Left kidney (tissue), 2 donors: ENCODE measurements around the gene ACADM. TPM values are rescaled to one million over a fixed set of nuclear protein-coding genes. Genes with fewer than 3 reads are reported as not detected.
"Not testable (repeated sequence)": the region's sequence is repeated elsewhere in the genome, so short reads cannot be mapped to it uniquely, and the experiment has no call there.

Experiments used
- DNase-seq: peaks from one replicate; pipeline ENCODE4 v3.0.0-alpha.2; 2013
- polyA plus RNA-seq: library from polyadenylated mRNA; unstranded; fragments of 120-200 nt; gene quantifications from one replicate; pipeline ENCODE4 v1.2.1, GENCODE V29; 2013; ENCODE audit not compliant: insufficient read length

The ACADM gene
- polyA plus RNA-seq, 1 donor, result 147 TPM

DNA sequence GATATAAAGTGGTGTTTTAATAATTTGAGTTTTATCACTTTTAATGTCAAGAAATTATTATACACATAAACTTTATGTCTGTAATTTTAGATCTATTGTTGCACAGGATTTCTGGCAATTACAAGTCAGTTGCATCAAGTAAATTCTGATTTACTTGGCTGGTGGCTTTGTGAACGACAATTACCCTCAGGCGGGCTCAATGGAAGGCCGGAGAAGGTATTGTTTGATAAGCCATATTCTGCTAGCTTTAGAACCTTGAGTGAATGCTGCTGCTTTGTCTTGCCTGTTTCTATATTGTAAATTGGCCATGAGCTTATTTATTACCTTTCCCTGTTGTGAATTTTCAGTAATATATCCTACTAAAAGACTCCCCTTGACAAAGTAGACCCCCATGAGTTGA, 67.6 kb downstream of the ACADM start:
- DNase-seq, result no peak

DNA sequence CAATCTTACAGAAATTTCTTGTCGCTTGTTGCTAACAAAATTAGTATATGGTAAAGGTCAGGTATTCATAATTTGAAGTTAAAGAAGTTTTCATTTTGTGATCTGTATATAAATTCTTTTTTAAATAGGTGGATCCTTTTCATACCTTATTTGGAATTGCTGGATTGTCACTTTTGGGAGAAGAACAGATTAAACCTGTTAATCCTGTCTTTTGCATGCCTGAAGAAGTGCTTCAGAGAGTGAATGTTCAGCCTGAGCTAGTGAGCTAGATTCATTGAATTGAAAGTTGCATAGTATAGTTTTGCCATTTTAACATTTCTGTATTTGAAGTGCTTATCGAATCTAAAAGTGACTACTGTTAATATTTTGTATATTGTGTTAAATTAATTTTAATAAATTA, 69.9 kb downstream of the ACADM start:
- DNase-seq, result no peak

DNA sequence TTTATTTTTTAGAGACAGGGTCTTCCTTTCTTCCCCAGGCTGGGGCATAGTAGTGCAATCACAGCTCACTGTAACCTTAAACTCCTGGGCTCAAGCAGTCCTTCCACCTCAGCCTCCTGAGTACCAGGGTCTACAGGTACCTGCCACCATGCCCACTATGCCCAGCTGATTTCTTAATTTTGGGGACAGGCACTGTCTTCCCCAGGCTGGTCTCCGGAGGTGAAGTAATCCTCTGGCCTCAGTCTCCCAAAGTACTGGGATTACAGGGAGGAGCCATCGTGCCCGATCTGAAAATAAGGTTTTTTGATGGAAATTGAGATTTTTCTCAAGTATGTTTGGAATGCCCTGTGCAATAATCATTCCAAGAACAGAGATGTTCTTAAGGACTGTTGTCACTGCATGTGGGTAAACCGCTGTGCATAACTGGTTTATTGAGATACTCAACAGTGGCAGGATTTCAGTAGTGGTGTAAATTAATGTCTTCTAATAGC, 71.2 kb downstream of the ACADM start:
- DNase-seq, result no peak

DNA sequence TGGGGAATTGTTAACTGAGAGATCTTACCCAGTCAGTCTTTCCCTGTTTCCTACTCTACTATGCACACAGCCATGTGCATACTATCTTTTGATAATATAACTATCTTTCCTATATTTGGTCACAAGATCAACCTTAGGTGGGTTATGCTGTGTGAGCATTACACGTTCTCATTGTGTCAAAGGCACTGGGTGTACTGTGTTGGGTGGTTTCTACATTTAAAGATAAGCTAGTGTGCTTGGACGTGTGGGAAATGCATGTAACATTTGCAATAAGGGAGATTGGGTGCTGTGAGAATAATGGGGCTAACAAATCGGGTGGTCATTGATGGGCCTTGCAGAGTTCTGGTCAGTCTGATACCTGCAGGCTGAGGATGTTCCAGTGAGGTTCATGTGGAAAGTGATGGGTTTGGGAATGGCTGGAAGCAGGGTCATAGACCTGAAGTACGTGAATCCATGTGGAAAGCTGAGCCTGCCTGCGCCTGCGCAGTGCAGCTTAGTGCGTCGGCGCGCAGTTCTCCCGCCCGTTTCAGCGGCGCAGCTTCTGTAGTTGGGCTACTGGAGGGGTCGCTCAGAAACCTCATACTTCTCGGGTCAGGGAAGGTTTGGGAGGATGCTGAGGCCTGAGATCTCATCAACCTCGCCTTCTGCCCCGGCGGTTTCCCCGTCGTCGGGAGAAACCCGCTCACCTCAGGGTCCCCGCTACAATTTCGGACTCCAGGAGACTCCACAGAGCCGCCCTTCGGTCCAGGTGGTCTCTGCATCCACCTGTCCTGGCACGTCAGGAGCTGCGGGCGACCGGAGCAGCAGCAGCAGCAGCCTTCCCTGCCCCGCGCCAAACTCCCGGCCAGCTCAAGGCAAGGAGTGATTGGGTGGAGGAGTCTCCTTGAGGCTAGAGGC, 72.1 kb downstream of the ACADM start, which contains the start of gene MSH4:
MSH4 (plus strand) TSS at position 507 of the 897 bp plus-strand sequence; CDS start at position 611, 104 bp downstream.
- no peak for DNase-seq

DNA sequence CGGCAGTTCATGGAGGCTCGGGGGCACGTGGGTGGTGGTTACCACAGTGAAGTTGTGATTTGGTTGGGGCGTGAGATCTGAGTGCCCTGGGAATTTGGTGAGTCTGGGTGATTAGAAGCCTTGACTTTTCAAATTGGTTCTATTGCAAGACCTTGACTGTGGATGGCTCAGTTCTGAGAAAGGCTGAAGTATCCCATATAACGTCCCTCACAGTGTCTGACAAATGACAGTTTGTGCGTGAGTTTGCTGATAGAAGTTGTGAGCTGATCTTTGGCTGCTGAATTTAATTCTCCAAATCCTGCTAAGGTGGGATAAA, 72.7 kb downstream of the ACADM start:
- DNase-seq, result no peak

DNA sequence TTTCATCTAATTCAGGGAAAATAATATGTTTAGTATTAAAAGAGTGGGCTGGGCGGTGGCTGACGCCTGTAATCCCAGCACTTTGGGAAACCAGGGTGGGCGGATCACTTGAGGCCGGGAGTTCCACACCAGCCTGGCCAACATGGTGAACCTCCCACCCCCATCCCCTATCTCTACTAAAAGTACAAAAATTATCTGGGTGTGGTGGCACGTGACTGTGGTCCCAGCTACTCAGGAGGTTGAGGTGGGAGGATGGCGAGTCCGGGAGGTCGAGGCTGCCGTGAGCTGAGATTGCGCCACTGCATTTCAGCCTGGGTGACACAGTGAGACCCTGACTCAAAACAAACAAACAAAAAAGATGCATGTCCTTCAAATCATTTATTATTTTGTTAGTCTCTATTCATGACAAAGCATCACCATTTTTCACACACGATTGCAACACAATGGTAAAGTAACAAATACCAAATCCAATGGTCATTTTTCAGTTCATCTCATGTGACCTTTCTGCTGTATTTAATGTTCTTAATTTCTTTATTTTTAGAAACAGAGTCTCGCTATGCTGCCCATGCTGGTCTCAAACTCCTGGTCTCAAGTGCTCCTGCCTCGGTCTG, 73.2 kb downstream of the ACADM start:
- no peak for DNase-seq

DNA sequence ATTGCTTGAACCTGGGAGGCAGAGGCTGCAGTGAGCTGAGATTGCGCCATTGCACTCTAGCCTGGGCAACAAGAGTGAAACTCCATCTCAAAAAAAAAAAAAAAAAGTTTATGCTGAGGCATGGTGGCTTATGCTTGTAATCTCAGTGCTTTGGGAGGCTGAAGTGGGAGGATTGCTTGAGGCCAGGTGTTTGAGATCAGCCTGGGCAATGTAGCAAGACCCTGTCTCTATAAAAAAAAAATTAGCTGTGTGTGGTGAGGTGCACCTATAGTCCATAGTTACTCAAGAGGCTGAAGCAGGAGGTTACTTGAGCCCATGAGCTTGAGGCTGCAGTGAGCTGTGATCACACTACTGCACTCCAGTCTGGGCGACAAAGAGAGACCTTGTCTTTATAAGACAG, 77.0 kb downstream of the ACADM start:
- not testable (repeated sequence) for DNase-seq

DNA sequence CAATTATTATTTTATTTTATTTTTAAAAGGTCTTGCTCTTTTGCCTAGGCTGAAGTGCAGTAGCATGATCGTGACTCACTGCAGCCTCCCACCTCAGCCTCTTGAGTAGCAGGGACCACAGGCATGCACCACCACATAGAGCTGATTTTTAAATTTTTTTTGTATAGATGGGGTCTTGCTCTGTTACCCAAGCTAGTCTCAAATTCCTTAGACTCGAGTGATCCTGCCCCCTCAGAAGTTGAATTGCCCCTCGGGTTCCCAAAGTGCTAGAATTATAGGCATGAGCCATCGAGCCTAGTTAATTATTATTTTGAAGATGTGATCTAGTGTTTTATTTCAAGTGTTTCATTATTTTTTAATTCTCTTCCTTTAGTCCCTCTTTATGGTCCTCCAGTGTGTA, 84.4 kb downstream of the ACADM start:
- DNase-seq, result no peak

DNA sequence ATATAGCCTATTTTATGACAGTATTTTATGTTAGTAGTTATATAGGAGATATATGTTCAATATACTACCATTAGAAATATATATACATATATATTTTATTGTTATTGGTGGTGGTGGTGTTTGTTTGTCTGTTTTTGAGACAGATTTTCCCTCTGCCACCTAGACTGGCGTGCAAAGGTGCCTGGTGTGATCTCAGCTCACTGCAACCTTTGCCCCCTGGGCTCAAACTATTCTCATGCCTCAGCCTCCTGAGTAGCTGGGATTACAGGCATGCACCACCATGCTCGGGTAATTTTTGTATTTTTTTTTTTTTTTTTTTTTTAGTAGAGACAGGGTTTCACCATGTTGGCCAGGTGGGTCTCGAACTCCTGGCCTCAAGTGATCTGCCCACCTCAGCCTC, 85.6 kb downstream of the ACADM start:
- not testable (repeated sequence) for DNase-seq

DNA sequence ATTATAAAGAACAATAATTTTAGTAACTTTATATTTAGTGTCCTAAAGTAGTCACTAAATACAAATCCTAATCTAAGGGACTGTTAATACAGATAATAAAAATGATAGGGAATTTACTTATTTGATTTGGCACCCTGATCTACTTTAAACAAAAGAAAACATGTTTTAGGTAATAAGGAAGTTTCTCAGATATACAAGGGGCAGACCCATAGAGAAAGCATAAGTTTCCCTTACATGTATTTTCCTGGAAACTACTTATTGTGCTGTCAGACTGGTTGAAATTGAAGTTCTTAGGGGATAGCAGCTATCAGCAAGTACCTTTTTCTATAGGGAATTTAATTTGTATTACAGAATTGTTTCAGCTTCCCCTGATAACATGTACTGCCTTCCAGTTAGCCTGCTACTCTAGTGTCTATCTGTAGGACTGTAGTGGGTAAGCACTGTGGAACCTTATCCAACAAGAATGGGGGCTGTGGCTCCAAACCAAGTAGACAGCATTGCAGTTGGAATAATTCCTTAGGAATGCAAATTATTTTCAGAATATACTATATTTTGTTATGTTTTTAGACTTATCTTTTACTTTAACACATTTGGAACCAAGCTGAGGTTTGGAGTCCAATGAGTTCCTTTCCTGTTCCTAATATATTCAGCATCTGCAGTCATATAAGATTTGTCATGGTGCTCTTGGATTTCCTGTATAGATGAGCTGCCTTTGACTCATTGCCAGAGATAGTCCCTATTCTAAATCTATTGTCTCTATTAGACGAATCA, 86.9 kb downstream of the ACADM start:
- no peak for DNase-seq

DNA sequence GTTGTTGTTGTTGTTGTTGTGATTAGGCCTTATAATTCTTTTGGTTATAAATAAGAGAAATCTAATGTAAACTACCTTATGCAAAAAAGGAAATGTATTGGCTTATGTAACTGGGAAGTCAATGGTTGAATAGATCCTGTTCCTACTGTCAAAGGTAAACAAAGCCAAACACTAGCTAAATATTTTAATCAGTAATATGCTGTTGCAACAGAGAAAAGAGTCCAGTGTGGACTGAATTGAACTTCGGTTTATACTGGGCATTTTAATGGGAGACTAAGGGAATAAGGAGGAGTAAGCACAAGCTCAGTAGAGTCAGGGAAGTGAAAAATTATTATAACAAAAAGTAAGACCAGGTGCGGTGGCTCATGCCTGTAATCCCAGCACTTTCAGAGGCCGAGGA, 87.6 kb downstream of the ACADM start:
- no peak for DNase-seq

Other genes with a start within 250 kb of the ACADM start
- gene SLC44A5, start 113.6 kb upstream of the ACADM start, polyA plus RNA-seq, result 16.4 TPM
- gene RABGGTB, start 61.5 kb downstream of the ACADM start, polyA plus RNA-seq, result 107 TPM
- 0.60 TPM for gene MSH4, start 72.2 kb downstream of the ACADM start, polyA plus RNA-seq
- gene ASB17, start 207.7 kb downstream of the ACADM start, polyA plus RNA-seq, result not detected